Measurements from ENCODE around the gene LSM2. TPM values are rescaled to one million over a fixed set of nuclear protein-coding genes. Genes with fewer than 3 reads are reported as not detected.

Gene LSM2
- total and polyA plus RNA-seq, 9 of the 15 experiments (the other 6 are each of a cell fraction or from before 2014, with no cell fraction given) = 154 to 407 (median 223) TPM

- TF ChIP-seq ZNF395 (CRISPR knock-in tag; IDR thresholded peaks at IDR 0.05) (no peak; the same call in 1 of the 2 replicates), HNRNPK (IDR thresholded peaks at IDR 0.05; ENCODE audit: low read depth, low read length, poor library complexity, severe bottlenecking) (peak; percentile 40), ZBTB33 (CRISPR knock-in tag; IDR thresholded peaks at IDR 0.05) (peak; percentile 83), PHF8 (IDR thresholded peaks at IDR 0.05; ENCODE audit: borderline replicate concordance, low read length) (peak; percentile 96), ZNF274 (IDR thresholded peaks at IDR 0.05; ENCODE audit: borderline replicate concordance, low read depth, low read length) (no peak), MEF2D (tag; conservative IDR thresholded peaks at IDR 0.05; ENCODE audit: low read depth) (no peak), CEBPB (tag; IDR thresholded peaks at IDR 0.05) (no peak), KLF6 (CRISPR knock-in tag; IDR thresholded peaks at IDR 0.05; ENCODE audit: borderline replicate concordance) (0 out of 2 replicates have a peak, but pooled peaks have one; percentile 32), HDAC3 (IDR thresholded peaks at IDR 0.05; ENCODE audit: borderline replicate concordance, partially characterized antibody) (no peak), ZNF584 (CRISPR knock-in tag; IDR thresholded peaks at IDR 0.05; ENCODE audit: low read depth) (no peak), RAD51 (IDR thresholded peaks at IDR 0.05; ENCODE audit: borderline replicate concordance, low read depth) (no peak), SREBF1 (IDR thresholded peaks at IDR 0.05; ENCODE audit: borderline replicate concordance, low read depth, low read length) (peak; percentile 92; the same call in 1 of the 2 replicates), ZBTB7A (IDR thresholded peaks at IDR 0.05; ENCODE audit: borderline replicate concordance, control insufficient read depth, low read depth, low read length) (peak; percentile 97), PTTG1 (tag; IDR thresholded peaks at IDR 0.05; ENCODE audit: low read depth) (no peak), HSF4 (CRISPR knock-in tag; IDR thresholded peaks at IDR 0.05; ENCODE audit: borderline replicate concordance) (no peak), ZNF764 (CRISPR knock-in tag; IDR thresholded peaks at IDR 0.05; ENCODE audit: low read depth) (no peak; the same call in 1 of the 2 replicates), ZNF3 (CRISPR knock-in tag; IDR thresholded peaks at IDR 0.05) (no peak)
- TF ChIP-seq, protein P1, sequence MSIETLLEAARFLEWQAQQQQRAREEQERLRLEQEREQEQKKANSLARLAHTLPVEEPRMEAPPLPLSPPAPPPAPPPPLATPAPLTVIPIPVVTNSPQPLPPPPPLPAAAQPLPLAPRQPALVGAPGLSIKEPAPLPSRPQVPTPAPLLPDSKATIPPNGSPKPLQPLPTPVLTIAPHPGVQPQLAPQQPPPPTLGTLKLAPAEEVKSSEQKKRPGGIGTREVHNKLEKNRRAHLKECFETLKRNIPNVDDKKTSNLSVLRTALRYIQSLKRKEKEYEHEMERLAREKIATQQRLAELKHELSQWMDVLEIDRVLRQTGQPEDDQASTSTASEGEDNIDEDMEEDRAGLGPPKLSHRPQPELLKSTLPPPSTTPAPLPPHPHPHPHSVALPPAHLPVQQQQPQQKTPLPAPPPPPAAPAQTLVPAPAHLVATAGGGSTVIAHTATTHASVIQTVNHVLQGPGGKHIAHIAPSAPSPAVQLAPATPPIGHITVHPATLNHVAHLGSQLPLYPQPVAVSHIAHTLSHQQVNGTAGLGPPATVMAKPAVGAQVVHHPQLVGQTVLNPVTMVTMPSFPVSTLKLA (conservative IDR thresholded peaks at IDR 0.05) = no peak
Measured at GRCh38 chr6:31806470-31807272, at the start of gene LSM2 (continued).
